ENCODE data around the gene DYNC1H1. TPM values are rescaled to one million over a fixed set of nuclear protein-coding genes. Genes with fewer than 3 reads are reported as not detected.

The DYNC1H1 gene
- total RNA-seq, 2 experiments from 2014 or later, result 291 to 301 TPM

DNA sequence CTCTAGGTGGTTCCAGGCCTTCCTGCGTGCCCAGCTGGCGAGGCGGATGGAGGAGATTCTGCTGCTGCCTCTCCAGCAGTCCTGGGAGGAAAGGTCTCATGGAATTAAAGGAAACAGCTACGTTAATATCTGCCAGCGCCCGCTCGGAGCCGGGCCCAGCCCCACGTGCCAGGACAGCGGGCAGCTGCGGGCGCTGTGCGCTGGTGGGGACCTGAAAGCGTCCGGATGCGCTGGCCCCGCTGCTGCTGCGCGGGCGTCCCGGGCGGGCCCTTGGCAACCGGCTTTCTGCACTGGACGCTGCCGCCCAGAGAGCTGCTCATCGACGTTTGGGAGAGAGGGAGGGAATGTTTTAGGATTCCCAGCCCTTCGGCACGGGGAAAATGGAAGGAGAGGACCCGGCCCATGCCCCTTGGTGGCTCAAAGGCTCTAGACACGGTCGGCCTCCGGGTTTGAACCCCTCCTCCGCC, 8.6 kb upstream of the DYNC1H1 start:
- ChIA-PET CTCF (interaction anchor here (0.7 to 2.4 kb wide), 5 partner anchors 10 to 360 kb away, joined by 3 to 4 read pairs (median 3); no protein-coding TSS in a partner anchor), POLR2A (no interaction called here)
- intact Hi-C loops (cut with micrococcal nuclease), result no loop called here
- DNase-seq (no peak), ATAC-seq (no peak)
- H3K9me3 Mint-ChIP-seq, result no peaks in the 10 kb centered on the region
- H3K36me3 Mint-ChIP-seq (ENCODE audit: low read depth), result no peaks in the 10 kb centered on the region
- H3K27ac Mint-ChIP-seq, result no peak overlapping the region
- H3K4me1 Mint-ChIP-seq (ENCODE audit: low read depth), result peaks cover 3% of the 10 kb centered on the region
- TF ChIP-seq, protein P1, sequence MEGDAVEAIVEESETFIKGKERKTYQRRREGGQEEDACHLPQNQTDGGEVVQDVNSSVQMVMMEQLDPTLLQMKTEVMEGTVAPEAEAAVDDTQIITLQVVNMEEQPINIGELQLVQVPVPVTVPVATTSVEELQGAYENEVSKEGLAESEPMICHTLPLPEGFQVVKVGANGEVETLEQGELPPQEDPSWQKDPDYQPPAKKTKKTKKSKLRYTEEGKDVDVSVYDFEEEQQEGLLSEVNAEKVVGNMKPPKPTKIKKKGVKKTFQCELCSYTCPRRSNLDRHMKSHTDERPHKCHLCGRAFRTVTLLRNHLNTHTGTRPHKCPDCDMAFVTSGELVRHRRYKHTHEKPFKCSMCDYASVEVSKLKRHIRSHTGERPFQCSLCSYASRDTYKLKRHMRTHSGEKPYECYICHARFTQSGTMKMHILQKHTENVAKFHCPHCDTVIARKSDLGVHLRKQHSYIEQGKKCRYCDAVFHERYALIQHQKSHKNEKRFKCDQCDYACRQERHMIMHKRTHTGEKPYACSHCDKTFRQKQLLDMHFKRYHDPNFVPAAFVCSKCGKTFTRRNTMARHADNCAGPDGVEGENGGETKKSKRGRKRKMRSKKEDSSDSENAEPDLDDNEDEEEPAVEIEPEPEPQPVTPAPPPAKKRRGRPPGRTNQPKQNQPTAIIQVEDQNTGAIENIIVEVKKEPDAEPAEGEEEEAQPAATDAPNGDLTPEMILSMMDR (IDR thresholded peaks at IDR 0.05), result no peak
- no peak overlapping the region for H3K4me3 Mint-ChIP-seq
- H3K27me3 Mint-ChIP-seq, result no peaks in the 10 kb centered on the region

DNA sequence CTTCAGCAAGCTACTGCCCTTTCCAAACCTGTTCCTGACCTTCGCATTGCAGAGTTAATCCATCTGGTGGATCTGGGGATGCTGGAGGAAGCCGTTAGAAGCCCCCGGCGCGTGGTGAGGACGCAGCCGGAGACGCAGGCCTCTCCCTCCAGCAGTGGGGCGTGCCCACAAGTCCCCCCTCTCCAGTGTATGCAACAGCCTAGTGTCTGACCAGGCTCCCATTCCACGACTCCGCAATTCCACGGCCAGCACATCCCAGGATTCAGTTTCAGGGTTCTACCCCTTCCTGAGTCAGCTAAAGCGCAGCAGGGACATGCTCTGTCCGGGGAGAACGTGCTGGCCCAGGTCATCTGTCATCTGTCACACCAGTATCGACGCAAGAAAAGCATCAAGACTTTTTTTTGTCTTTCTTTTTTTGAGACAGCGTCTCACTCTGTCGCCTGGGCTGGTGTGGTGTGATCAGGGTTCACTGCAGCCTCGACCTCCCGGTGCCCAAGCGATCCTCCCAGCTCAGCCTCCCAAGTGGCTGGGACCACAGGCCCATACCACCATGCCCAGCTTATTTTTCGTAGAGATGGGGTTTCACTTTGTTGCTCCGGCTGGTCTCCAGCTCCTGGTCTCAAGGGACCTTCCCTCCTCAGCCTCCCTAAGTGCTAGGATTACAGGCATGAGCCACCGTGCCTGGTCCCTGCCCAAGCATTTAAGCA, 8.0 kb upstream of the DYNC1H1 start:
- H3K36me3 Mint-ChIP-seq (ENCODE audit: low read depth), result no peaks in the 10 kb centered on the region
- ChIA-PET CTCF (interaction anchor here (0.7 to 2.4 kb wide), 5 partner anchors 9 to 360 kb away, joined by 3 to 4 read pairs (median 3); no protein-coding TSS in a partner anchor), POLR2A (interaction anchor here (1.4 kb wide), 1 partner anchor 8 kb away, joined by 4 read pairs; no protein-coding TSS in a partner anchor)
- TF ChIP-seq, protein P1 (IDR thresholded peaks at IDR 0.05), result no peak
- H3K27ac Mint-ChIP-seq, result no peak overlapping the region
- no peak for DNase-seq
- ATAC-seq, result no peak
- H3K9me3 Mint-ChIP-seq, result no peaks in the 10 kb centered on the region
- H3K4me3 Mint-ChIP-seq, result no peak overlapping the region
- peaks cover 6% of the 10 kb centered on the region for H3K4me1 Mint-ChIP-seq (ENCODE audit: low read depth)
- no peaks in the 10 kb centered on the region for H3K27me3 Mint-ChIP-seq
- intact Hi-C loops (cut with micrococcal nuclease), result no loop called here

DNA sequence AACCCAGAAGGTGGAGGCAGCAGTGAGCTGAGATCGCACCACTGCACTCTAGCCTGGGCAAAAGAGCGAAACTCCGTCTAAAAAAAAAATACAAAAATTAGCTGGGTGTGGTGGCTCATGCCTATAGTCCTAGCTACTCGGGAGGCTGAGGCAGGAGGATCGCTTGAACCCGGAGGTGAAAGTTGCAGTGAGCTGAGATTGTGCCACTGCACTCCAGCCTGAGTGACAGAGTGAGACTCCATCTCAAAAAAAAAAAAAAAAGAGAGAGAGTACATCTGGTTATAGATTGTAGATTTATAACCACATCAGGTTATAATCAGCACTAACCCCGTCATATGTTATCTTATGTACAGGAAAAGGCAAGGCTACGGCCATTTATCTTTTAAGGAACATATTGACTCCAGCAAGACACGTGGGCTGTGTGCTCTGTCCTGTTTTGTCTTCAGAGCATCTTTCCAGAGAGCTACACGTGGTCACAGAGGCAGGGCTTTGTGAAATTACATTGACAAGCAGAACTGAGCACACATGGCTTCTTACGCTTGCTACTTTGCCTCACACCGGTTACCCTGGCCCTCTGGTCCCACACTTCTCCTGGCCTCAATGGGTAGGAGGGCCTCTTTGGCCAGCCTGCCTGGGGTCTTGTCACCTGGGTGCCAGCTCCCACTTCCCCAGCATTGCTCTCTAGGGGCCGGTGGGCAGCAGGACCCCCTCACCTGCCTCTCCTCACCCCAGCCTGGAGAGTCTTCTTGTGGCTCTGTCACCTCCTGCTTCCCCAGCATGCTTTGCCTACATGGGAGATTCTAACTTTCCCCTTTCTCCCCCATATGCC, 6.8 kb upstream of the DYNC1H1 start:
- TF ChIP-seq, protein P1 (IDR thresholded peaks at IDR 0.05), result no peak
- Mint-ChIP-seq H3K36me3 (ENCODE audit: low read depth) (no peaks in the 10 kb centered on the region), H3K27ac (no peak overlapping the region), H3K4me1 (ENCODE audit: low read depth) (peaks cover 8% of the 10 kb centered on the region), H3K27me3 (no peaks in the 10 kb centered on the region), H3K4me3 (no peak overlapping the region), H3K9me3 (no peaks in the 10 kb centered on the region)
- ChIA-PET CTCF (interaction anchor here (1.2 kb wide), 1 partner anchor 139 kb away, joined by 4 read pairs; no protein-coding TSS in a partner anchor), POLR2A (interaction anchor here (1.4 to 2.1 kb wide), 2 partner anchors 9 kb away, joined by 4 to 5 read pairs; no protein-coding TSS in a partner anchor)
- intact Hi-C loops (cut with micrococcal nuclease), result no loop called here
- ATAC-seq (no peak), DNase-seq (no peak)

DNA sequence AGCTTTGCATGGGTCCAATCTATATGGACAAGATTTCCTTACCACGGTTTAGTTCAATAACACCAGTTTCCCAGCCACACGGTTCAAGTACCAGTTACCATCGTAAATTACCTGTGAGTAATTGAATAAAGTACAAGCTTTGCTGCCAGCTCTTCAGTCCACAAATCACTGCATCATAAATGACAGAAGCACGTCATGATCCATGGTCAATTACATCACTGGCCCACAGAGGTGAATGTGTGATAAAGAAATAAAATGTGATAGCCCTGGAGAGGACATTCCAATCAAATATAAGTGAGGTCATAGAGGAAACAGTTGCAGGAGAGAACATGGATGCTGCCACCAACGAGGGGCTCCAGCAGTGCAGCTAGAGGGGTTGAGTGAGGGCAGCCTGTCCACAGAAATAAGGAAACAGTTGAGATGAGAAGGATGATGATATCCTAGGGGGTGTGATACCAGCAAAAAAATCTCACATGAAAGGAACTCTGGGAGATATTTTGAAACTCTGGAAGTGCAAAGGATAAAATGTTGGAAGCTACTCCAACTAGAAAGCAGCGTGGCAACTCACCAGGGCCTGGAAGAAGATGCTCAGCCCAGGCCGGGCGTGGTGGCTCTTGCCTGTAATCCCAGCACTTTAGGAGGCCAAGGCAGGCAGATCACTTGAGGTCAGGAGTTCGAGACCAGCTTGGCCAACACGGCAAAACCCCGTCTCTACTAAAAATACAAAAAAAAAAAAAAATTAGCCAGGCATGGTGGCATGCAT, 5.8 kb upstream of the DYNC1H1 start:
- Mint-ChIP-seq H3K27ac (no peak overlapping the region), H3K36me3 (ENCODE audit: low read depth) (no peaks in the 10 kb centered on the region), H3K4me1 (ENCODE audit: low read depth) (peaks cover 8% of the 10 kb centered on the region), H3K4me3 (no peak overlapping the region), H3K27me3 (no peaks in the 10 kb centered on the region), H3K9me3 (no peaks in the 10 kb centered on the region)
- ChIA-PET CTCF (interaction anchor here (0.7 to 1.4 kb wide), 3 partner anchors 138 to 552 kb away, joined by 3 to 4 read pairs (median 3); no protein-coding TSS in a partner anchor), POLR2A (interaction anchor here (2.1 kb wide), 1 partner anchor 10 kb away, joined by 5 read pairs; no protein-coding TSS in a partner anchor)
- TF ChIP-seq, protein P1 (IDR thresholded peaks at IDR 0.05), result no peak
- no peak for ATAC-seq
- no peak for DNase-seq
- intact Hi-C loops (cut with micrococcal nuclease), result no loop called here

Data from activated CD8-positive, alpha-beta T cell treated with anti-CD3 and anti-CD28 coated beads for 36 hours (primary cell).